CD14-positive monocyte (primary cell): Measurements from ENCODE around the gene SARNP. TPM values are rescaled to one million over a fixed set of nuclear protein-coding genes. Genes with fewer than 3 reads are reported as not detected.

Source experiments
- DNase-seq, 3 donors: peaks; one replicate each; pipeline ENCODE4 v3.0.0-alpha.2; 2011 to 2022
- H2AFZ ChIP-seq: 2 replicates; pipeline ENCODE4 v1.6.0; 2012; ENCODE audit warnings: mild to moderate bottlenecking, low read depth, low read length, inconsistent platforms; ENCODE audit not compliant: insufficient read depth, poor library complexity, severe bottlenecking
- H3K27ac ChIP-seq, 2 donors: 1 replicate in 1 of 2; 2 replicates in 1 of 2; pipeline ENCODE4 v1.5.1; 2012 to 2013; ENCODE audit warnings: low read length in 2 of 2, control low read depth in 1 of 2, inconsistent platforms in 1 of 2, low read depth in 1 of 2, mild to moderate bottlenecking in 1 of 2
- H3K27me3 ChIP-seq, 2 donors: one replicate each; pipeline versions ENCODE4 v1.6.0 to v1.6.1; 2011 to 2013; ENCODE audit warnings: low read length in 2 of 2; ENCODE audit not compliant: control insufficient read depth in 2 of 2, insufficient read depth in 2 of 2
- H3K36me3 ChIP-seq, 2 donors: replicated peaks in 1 of 2; 1 replicate in 1 of 2; 2 replicates in 1 of 2; pipeline versions ENCODE4 v1.5.1 to v1.6.1; 2012 to 2013; ENCODE audit warnings: low read length in 2 of 2, control low read depth in 1 of 2, inconsistent platforms in 1 of 2, mild to moderate bottlenecking in 1 of 2; ENCODE audit not compliant: insufficient read depth in 2 of 2, control insufficient read depth in 1 of 2
- H3K4me1 ChIP-seq, 2 donors: 1 replicate in 1 of 2; 2 replicates in 1 of 2; pipeline versions ENCODE4 v1.5.1 to v1.6.1; 2012 to 2013; ENCODE audit warnings: low read length in 2 of 2, control low read depth in 1 of 2, inconsistent platforms in 1 of 2, mild to moderate bottlenecking in 1 of 2, moderate library complexity in 1 of 2; ENCODE audit not compliant: insufficient read depth in 2 of 2, control insufficient read depth in 1 of 2
- H3K4me2 ChIP-seq: replicated peaks from 2 replicates; pipeline ENCODE3; 2012; ENCODE audit warnings: low read length, moderate library complexity, mild to moderate bottlenecking; ENCODE audit not compliant: poor library complexity, severe bottlenecking; ENCODE audit errors: extremely low read depth
- H3K4me3 ChIP-seq, 3 experiments: fragments of 200-600 bp in 1 of 3; sonication (generic) in 1 of 3; replicated peaks in 1 of 3; 1 replicate in 2 of 3; 2 replicates in 1 of 3; pipeline ENCODE4 v1.5.1; 2011 to 2013; ENCODE audit warnings: low read length in 3 of 3, mild to moderate bottlenecking in 3 of 3, control low read depth in 2 of 3, low read depth in 2 of 3, inconsistent platforms in 1 of 3, moderate library complexity in 1 of 3
- H3K79me2 ChIP-seq: 2 replicates; pipeline ENCODE4 v1.6.0; 2012; ENCODE audit warnings: mild to moderate bottlenecking, control low read depth, inconsistent platforms, low read length, moderate library complexity; ENCODE audit not compliant: insufficient read depth
- H3K9ac ChIP-seq: 2 replicates; pipeline ENCODE4 v1.6.0; 2017; ENCODE audit warnings: low read length, mild to moderate bottlenecking; ENCODE audit not compliant: insufficient read depth, poor library complexity, severe bottlenecking
- H3K9me3 ChIP-seq, 2 donors: replicated peaks in 1 of 2; 1 replicate in 1 of 2; 2 replicates in 1 of 2; pipeline versions ENCODE4 v1.5.1 to v1.6.1; 2012 to 2013; ENCODE audit warnings: low read length in 2 of 2, control low read depth in 1 of 2; ENCODE audit not compliant: control insufficient read depth in 1 of 2, insufficient read depth in 1 of 2
- H4K20me1 ChIP-seq: 2 replicates; pipeline ENCODE4 v1.6.0; 2012; ENCODE audit warnings: mild to moderate bottlenecking, low read length, control low read depth, moderate library complexity; ENCODE audit not compliant: insufficient read depth
- H3K27ac Mint-ChIP-seq, 7 donors: one replicate each; pipeline ENCODE4 v1.8.0; 2020; ENCODE audit warnings: mild to moderate bottlenecking in 7 of 7, mixed read lengths in 7 of 7, moderate library complexity in 6 of 7, inconsistent platforms in 2 of 7
- H3K27me3 Mint-ChIP-seq, 3 donors: one replicate each; pipeline ENCODE4 v1.8.0; 2021 to 2022; ENCODE audit warnings: low read depth in 3 of 3, mild to moderate bottlenecking in 3 of 3, mixed read lengths in 3 of 3, moderate library complexity in 3 of 3, inconsistent platforms in 1 of 3
- H3K36me3 Mint-ChIP-seq, 2 donors: one replicate each; pipeline ENCODE4 v1.8.0; 2020; ENCODE audit warnings: mixed read lengths in 2 of 2, inconsistent platforms in 1 of 2, mild to moderate bottlenecking in 1 of 2
- H3K4me1 Mint-ChIP-seq: one replicate; pipeline ENCODE4 v1.8.0; 2020; ENCODE audit warnings: mild to moderate bottlenecking, mixed read lengths
- H3K4me3 Mint-ChIP-seq, 2 donors: one replicate each; pipeline ENCODE4 v1.8.0; 2020; ENCODE audit warnings: mild to moderate bottlenecking in 2 of 2, mixed read lengths in 2 of 2, moderate library complexity in 1 of 2
- H3K9me3 Mint-ChIP-seq, 7 donors: one replicate each; pipeline ENCODE4 v1.8.0; 2020 to 2022; ENCODE audit warnings: mixed read lengths in 7 of 7, mild to moderate bottlenecking in 6 of 7, moderate library complexity in 6 of 7, inconsistent platforms in 2 of 7
- WGBS: methylation state at CpG from one replicate; pipeline ENCODE4 v1.1.5; 2013; ENCODE audit warnings: missing lambda C conversion rate; ENCODE audit not compliant: insufficient coverage; 5-methylcytosine and 5-hydroxymethylcytosine counted together
- intact Hi-C, 2 donors: fragments of 100-400 bp; cut with micrococcal nuclease; formaldehyde crosslinking; loops; one replicate each; pipeline versions ENCODE4 v1.15.0 to v1.15.1; 2023
- polyA plus RNA-seq, 3 donors: library from polyadenylated mRNA; depleted of rRNA in 1 of 3; unstranded in 2 of 3; stranded (reverse) in 1 of 3; fragments of 300-500 nt in 2 of 3; fragments of >200 nt in 1 of 3; fragmentation: Illumina TruSeq in 2 of 3; gene quantifications; 1 replicate in 2 of 3; 2 replicates in 1 of 3; pipeline ENCODE4 v1.2.3, GENCODE V29; 2012 to 2021
- TF ChIP-seq, protein P1 (sequence below): fragments of 200-600 bp; IDR thresholded peaks from one replicate; pipeline ENCODE4 v1.8.0; 2022; ENCODE audit warnings: antibody characterized with exemption, mild to moderate bottlenecking

Gene SARNP
- polyA plus RNA-seq, 3 donors: 28.9 to 139 (median 98.6) TPM

DNA sequence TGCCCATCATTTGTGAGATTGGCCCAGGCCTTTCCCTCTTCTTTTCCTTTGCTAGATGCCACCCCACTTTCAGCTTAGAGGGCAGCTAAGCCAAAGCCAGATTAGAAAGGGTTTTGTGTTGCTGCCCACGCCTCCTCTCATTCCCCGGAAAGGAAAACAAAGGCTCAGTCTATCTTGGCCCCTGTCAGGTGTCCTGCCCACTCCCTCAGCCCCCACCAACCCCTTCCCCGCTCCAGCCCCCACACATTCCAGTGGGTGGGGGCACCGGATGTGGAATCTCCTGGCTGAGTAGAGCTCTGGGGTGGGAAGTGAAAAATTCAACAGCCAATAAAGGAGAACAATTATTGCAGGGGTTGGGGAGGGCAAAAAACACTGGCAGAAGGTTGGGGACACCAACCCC lies 99.5 kb downstream of the SARNP start:
- peak overlapping the region in 1 of 2 donors; percentile 92 for H3K27ac ChIP-seq
- peaks cover 50% of the 10 kb centered on the region for H3K4me1 Mint-ChIP-seq
- peak overlapping the region; percentile 83 for H3K4me2 ChIP-seq
- H3K79me2 ChIP-seq: peaks cover 29% of the 10 kb centered on the region
- H2AFZ ChIP-seq: no peak overlapping the region
- WGBS: 93% methylated on average over 2 of the region's 4 CpGs
- DNase-seq: no peak
- H3K27me3 ChIP-seq: peaks cover 0 to 3% of the 10 kb centered on the region in 2 donors
- intact Hi-C loops: loop anchor here in 1 of 2 donors (5.0 kb wide), 1 partner anchor 36 kb away; a partner anchor contains a TSS
- H3K27ac Mint-ChIP-seq: peak overlapping the region in 5 of 7 donors; percentile 49 to 97 (median 81)
- no peak overlapping the region for H3K9ac ChIP-seq
- H3K9me3 Mint-ChIP-seq: no peaks in the 10 kb centered on the region
- peak overlapping the region in 1 of 3 experiments; percentile 93 for H3K4me3 ChIP-seq
- peaks cover 24 to 40% of the 10 kb centered on the region in 2 donors for H3K36me3 Mint-ChIP-seq
- peak overlapping the region; percentile 6 to 94 for H3K4me3 Mint-ChIP-seq
- H3K4me1 ChIP-seq: peaks cover 26 to 49% of the 10 kb centered on the region in 2 donors
- peaks cover 3 to 5% (median 3%) of the 10 kb centered on the region in 3 donors for H3K27me3 Mint-ChIP-seq
- peaks cover 22 to 45% of the 10 kb centered on the region in 2 donors for H3K36me3 ChIP-seq
- peaks cover 42% of the 10 kb centered on the region for H4K20me1 ChIP-seq
- TF ChIP-seq, protein P1, sequence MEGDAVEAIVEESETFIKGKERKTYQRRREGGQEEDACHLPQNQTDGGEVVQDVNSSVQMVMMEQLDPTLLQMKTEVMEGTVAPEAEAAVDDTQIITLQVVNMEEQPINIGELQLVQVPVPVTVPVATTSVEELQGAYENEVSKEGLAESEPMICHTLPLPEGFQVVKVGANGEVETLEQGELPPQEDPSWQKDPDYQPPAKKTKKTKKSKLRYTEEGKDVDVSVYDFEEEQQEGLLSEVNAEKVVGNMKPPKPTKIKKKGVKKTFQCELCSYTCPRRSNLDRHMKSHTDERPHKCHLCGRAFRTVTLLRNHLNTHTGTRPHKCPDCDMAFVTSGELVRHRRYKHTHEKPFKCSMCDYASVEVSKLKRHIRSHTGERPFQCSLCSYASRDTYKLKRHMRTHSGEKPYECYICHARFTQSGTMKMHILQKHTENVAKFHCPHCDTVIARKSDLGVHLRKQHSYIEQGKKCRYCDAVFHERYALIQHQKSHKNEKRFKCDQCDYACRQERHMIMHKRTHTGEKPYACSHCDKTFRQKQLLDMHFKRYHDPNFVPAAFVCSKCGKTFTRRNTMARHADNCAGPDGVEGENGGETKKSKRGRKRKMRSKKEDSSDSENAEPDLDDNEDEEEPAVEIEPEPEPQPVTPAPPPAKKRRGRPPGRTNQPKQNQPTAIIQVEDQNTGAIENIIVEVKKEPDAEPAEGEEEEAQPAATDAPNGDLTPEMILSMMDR: no peak
- H3K9me3 ChIP-seq: no peaks in the 10 kb centered on the region

DNA sequence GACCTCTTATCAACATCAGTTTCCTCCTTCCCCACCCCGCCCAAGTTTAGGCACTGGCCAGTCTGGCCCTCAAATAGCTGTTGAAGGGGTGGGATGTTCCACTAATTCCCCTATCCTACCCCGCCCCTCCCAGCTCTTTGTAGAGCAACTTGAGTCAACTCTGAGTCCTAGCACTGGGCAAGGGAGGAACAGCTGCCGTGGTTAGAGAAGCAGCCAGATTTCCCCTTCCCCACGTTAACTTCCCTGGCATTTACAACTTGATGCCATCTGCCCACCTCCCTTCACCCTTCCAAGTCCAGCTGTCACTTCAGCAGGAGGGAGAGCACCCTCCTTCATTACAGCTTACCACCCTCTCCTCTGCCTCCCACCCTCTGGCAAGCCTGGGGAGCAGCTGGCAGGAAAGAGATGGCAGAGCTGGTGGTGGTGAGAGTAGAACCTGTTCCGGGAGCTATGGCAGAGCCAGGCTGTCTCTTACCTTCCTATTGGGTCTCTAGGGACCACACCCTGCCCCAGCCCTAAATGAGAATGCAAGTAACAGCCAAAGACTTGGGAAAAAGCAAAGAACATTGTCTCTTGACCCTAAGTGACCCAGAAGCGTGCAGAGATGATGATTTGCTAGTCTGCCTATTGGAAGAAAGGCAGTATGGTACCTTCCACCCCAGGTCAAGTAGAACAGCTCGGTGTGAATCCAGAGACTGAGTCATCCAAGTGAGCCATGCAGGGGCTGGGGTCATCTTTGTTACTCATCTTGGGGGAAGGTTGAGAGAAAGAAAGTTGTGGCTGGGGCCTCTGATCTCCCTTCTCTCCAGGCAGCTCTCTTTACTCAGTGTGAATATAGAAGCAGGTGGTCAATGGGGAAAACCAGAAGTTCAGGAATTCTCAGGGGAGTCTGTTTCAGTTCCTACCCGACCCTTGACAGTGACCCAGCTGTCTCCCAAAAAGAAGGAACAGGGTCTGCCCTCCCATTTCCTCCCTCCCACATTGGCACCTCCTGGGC lies 100.2 kb downstream of the SARNP start:
- H3K4me3 ChIP-seq: peak overlapping the region; percentile 70 to 93 (median 76)
- H2AFZ ChIP-seq: peak overlapping the region; percentile 91
- H3K4me1 Mint-ChIP-seq: peaks cover 50% of the 10 kb centered on the region
- peaks cover 26 to 49% of the 10 kb centered on the region in 2 donors for H3K4me1 ChIP-seq
- DNase-seq: peak in 2 of 3 donors; percentile 43 to 74
- peaks cover 21 to 38% of the 10 kb centered on the region in 2 donors for H3K36me3 ChIP-seq
- H3K27me3 Mint-ChIP-seq: peaks cover 8 to 10% (median 10%) of the 10 kb centered on the region in 3 donors
- H3K27ac Mint-ChIP-seq: peak overlapping the region; percentile 87 to 97 (median 93)
- peak overlapping the region; percentile 83 for H3K4me2 ChIP-seq
- H4K20me1 ChIP-seq: peaks cover 38% of the 10 kb centered on the region
- peaks cover 24 to 34% of the 10 kb centered on the region in 2 donors for H3K36me3 Mint-ChIP-seq
- no peak overlapping the region for H3K9ac ChIP-seq
- H3K9me3 Mint-ChIP-seq: no peaks in the 10 kb centered on the region
- 38% methylated on average over 4 of the region's 8 CpGs for WGBS
- H3K4me3 Mint-ChIP-seq: peak overlapping the region; percentile 88 to 94
- H3K79me2 ChIP-seq: peaks cover 29% of the 10 kb centered on the region
- TF ChIP-seq, protein P1: no peak
- intact Hi-C loops: loop anchor here in 1 of 2 donors (5.0 kb wide), 1 partner anchor 35 kb away; a partner anchor contains a TSS
- H3K27me3 ChIP-seq: peaks cover 0 to 10% of the 10 kb centered on the region in 2 donors
- H3K9me3 ChIP-seq: no peaks in the 10 kb centered on the region
- H3K27ac ChIP-seq: peak overlapping the region; percentile 84 to 92
